Kidney epithelial cell (primary cell): ENCODE measurements around the gene MYO7B. TPM values are rescaled to one million over a fixed set of nuclear protein-coding genes. Genes with fewer than 3 reads are reported as not detected.
A peak's percentile ranks its signal among the peaks of the same experiment; 100 is the strongest.

Experiments
- DNase-seq: peaks from one replicate; pipeline ENCODE4 v3.0.0-alpha.2; 2010; ENCODE audit warnings: low read depth
- H3K27me3 ChIP-seq: 2 replicates; pipeline ENCODE4 v1.6.0; 2011; ENCODE audit warnings: low read length; ENCODE audit not compliant: control insufficient read depth, insufficient read depth
- H3K36me3 ChIP-seq: 2 replicates; pipeline ENCODE4 v1.5.1; 2011; ENCODE audit warnings: low read length; ENCODE audit not compliant: control insufficient read depth, insufficient read depth
- H3K4me3 ChIP-seq: 2 replicates; pipeline ENCODE4 v1.5.1; 2011; ENCODE audit warnings: low read depth, mild to moderate bottlenecking, control low read depth, low read length
- total RNA-seq: library from RNA; depleted of rRNA; stranded (reverse); fragments of >200 nt; gene quantifications from 2 replicates; pipeline ENCODE4 v1.2.3, GENCODE V29; 2015
- TF ChIP-seq, protein P1 (sequence below): IDR thresholded peaks from 2 replicates; pipeline ENCODE4 v1.5.1; 2011; ENCODE audit warnings: mild to moderate bottlenecking, moderate library complexity, low read length, control low read depth, inconsistent platforms; ENCODE audit not compliant: insufficient read depth, poor library complexity, severe bottlenecking

Gene MYO7B
- total RNA-seq, 1 donor from 2014 or later: 0.50 TPM

- TF ChIP-seq, protein P1, sequence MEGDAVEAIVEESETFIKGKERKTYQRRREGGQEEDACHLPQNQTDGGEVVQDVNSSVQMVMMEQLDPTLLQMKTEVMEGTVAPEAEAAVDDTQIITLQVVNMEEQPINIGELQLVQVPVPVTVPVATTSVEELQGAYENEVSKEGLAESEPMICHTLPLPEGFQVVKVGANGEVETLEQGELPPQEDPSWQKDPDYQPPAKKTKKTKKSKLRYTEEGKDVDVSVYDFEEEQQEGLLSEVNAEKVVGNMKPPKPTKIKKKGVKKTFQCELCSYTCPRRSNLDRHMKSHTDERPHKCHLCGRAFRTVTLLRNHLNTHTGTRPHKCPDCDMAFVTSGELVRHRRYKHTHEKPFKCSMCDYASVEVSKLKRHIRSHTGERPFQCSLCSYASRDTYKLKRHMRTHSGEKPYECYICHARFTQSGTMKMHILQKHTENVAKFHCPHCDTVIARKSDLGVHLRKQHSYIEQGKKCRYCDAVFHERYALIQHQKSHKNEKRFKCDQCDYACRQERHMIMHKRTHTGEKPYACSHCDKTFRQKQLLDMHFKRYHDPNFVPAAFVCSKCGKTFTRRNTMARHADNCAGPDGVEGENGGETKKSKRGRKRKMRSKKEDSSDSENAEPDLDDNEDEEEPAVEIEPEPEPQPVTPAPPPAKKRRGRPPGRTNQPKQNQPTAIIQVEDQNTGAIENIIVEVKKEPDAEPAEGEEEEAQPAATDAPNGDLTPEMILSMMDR: no peak
- no peak for DNase-seq
- Histone ChIP-seq H3K27me3 (peaks cover 2% of the 10 kb centered on the region), H3K36me3 (no peaks in the 10 kb centered on the region), H3K4me3 (no peak overlapping the region)
Measured at GRCh38 chr2:127590386-127591190, 55.1 kb downstream of the MYO7B start.

GRCh38 chr2:127591221-127591923, 55.9 kb downstream of the MYO7B start:
- Histone ChIP-seq H3K36me3 (no peaks in the 10 kb centered on the region), H3K27me3 (peaks cover 2% of the 10 kb centered on the region), H3K4me3 (no peak overlapping the region)
- TF ChIP-seq, protein P1: peak; percentile 99
- peak; percentile 9 for DNase-seq

DNA sequence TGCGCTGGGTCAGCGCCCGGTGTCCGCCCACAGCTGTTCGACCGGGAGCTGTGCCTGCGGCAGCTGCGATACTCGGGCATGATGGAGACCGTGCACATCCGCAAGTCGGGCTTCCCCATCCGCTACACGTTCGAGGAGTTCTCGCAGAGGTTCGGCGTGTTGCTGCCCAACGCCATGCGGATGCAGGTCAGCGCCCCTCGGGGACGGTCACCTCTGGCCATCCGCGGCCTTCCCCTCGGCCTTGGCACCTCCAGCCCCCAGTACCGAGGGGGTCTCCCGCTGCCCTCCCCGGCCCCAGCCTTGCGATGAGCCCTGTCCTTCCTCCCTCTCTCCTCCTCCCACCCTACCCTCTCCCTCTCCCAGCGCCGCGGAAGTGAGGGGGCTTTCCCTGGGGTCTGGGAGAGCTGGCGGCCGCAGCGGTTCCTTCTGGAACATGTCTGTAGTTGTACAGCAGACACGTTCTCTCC, 57.3 kb downstream of the MYO7B start:
- Histone ChIP-seq H3K4me3 (no peak overlapping the region), H3K27me3 (no peaks in the 10 kb centered on the region), H3K36me3 (no peaks in the 10 kb centered on the region)
- TF ChIP-seq, protein P1: no peak
- DNase-seq: no peak

DNA sequence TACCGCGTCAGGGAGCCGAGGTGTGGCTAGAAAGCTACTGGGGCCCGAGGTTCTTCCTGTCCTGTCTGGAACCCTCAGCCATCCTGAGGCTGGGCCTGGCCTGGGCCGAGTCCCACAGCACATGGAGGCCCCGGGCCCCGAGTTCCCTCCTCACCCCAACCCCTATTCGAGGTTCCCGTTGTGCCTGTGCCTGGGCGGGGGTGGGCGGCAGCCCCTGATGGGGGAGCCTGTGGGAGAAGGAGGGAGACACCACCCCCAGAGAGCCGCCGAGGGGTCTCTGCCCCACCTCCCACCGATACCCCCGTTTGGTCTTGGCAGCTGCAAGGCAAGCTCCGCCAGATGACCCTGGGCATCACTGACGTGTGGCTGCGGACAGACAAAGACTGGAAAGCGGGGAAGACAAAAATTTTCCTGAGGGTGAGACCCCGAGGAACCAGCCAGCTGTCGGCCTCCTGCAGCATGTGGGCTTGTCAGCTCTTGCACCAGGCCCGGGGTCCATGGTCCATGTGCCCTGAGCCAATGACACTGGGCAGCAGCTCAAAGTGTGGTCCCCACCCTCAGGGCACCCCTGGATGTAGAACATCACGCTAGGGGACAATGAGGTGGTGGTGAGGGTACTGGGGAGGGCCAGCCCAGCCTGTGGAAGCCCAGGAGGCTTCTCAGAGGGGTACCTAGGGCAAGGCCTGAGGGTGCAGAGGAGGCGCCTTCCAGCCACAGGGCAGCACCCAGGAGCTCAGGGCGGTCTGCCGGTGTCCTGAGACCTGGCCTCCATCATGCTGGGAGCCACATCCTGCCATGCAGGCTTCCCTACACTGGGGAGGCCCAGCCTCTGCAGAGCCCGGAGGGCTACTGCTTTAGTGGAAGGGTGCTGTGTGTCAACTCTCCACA, 58.0 kb downstream of the MYO7B start:
- Histone ChIP-seq H3K36me3 (no peaks in the 10 kb centered on the region), H3K27me3 (no peaks in the 10 kb centered on the region), H3K4me3 (no peak overlapping the region)
- TF ChIP-seq, protein P1: no peak
- DNase-seq: no peak

GRCh38 chr2:127594116-127594591, 58.7 kb downstream of the MYO7B start:
- H3K36me3 ChIP-seq: no peaks in the 10 kb centered on the region
- TF ChIP-seq, protein P1: no peak
- no peaks in the 10 kb centered on the region for H3K27me3 ChIP-seq
- no peak for DNase-seq
- H3K4me3 ChIP-seq: no peak overlapping the region
